Naive thymus-derived CD4-positive, alpha-beta T cell (primary cell): ENCODE data around the gene DCAF11. TPM values are rescaled to one million over a fixed set of nuclear protein-coding genes. Genes with fewer than 3 reads are reported as not detected.

Experiments
- ATAC-seq: fragments of 150-1000 bp; cut with Tn5 transposase; 2 replicates; pipeline ENCODE4 v1.10.0; 2021; ENCODE audit warnings: mild to moderate bottlenecking, moderate library complexity
- CTCF ChIA-PET: fragments of 350-600 bp; sonication (Branson Sonifier 250); formaldehyde crosslinking; loops from one replicate; lab custom pipeline; 2021; ENCODE audit warnings: antibody characterized with exemption; lab: Charles Lee
- POLR2A ChIA-PET: fragments of 350-600 bp; sonication (Branson Sonifier 250); formaldehyde crosslinking; loops from one replicate; lab custom pipeline; 2021; ENCODE audit warnings: antibody characterized with exemption, inconsistent platforms; lab: Charles Lee
- DNase-seq, 9 donors: peaks; one replicate each; pipeline versions ENCODE4 v3.0.0 to v3.0.0-alpha.2; 2020 to 2022; ENCODE audit warnings: mixed read lengths in 1 of 9
- H3K27ac ChIP-seq: one replicate; pipeline ENCODE4 v1.7.0; 2013; ENCODE audit warnings: mild to moderate bottlenecking, low read depth, low read length, moderate library complexity
- H3K27me3 ChIP-seq, 2 donors: one replicate each; pipeline ENCODE4 v1.7.0; 2013; ENCODE audit warnings: low read length in 2 of 2, mild to moderate bottlenecking in 2 of 2, moderate library complexity in 2 of 2; ENCODE audit not compliant: control insufficient read depth in 2 of 2, insufficient read depth in 2 of 2
- H3K36me3 ChIP-seq, 3 experiments: 1 replicate in 2 of 3; 2 replicates in 1 of 3; pipeline ENCODE4 v1.7.0; 2013; ENCODE audit warnings: low read length in 3 of 3, mild to moderate bottlenecking in 3 of 3, moderate library complexity in 1 of 3; ENCODE audit not compliant: insufficient read depth in 3 of 3, control insufficient read depth in 2 of 3
- H3K4me1 ChIP-seq, 2 donors: one replicate each; pipeline ENCODE4 v1.7.0; 2013; ENCODE audit warnings: low read length in 2 of 2, mild to moderate bottlenecking in 2 of 2, moderate library complexity in 1 of 2; ENCODE audit not compliant: control insufficient read depth in 2 of 2, insufficient read depth in 2 of 2
- H3K4me3 ChIP-seq: 2 replicates; pipeline ENCODE4 v1.7.0; 2013; ENCODE audit warnings: mild to moderate bottlenecking, low read length
- H3K9me3 ChIP-seq, 3 experiments: 1 replicate in 2 of 3; 2 replicates in 1 of 3; pipeline ENCODE4 v1.7.0; 2013; ENCODE audit warnings: low read length in 3 of 3; ENCODE audit not compliant: control insufficient read depth in 2 of 3
- H3K27ac Mint-ChIP-seq, 9 donors: one replicate each; pipeline ENCODE4 v1.8.0; 2020 to 2022; ENCODE audit warnings: mixed read lengths in 9 of 9, mild to moderate bottlenecking in 8 of 9, moderate library complexity in 5 of 9, inconsistent platforms in 2 of 9
- H3K27me3 Mint-ChIP-seq, 5 donors: one replicate each; pipeline ENCODE4 v1.8.0; 2021 to 2022; ENCODE audit warnings: mixed read lengths in 5 of 5, mild to moderate bottlenecking in 1 of 5
- H3K36me3 Mint-ChIP-seq, 5 donors: one replicate each; pipeline ENCODE4 v1.8.0; 2020 to 2022; ENCODE audit warnings: mixed read lengths in 5 of 5, mild to moderate bottlenecking in 3 of 5, inconsistent platforms in 1 of 5
- H3K4me1 Mint-ChIP-seq, 7 donors: one replicate each; pipeline ENCODE4 v1.8.0; 2020 to 2022; ENCODE audit warnings: mixed read lengths in 7 of 7, mild to moderate bottlenecking in 3 of 7, inconsistent platforms in 1 of 7
- H3K4me3 Mint-ChIP-seq, 10 donors: one replicate each; pipeline ENCODE4 v1.8.0; 2020 to 2022; ENCODE audit warnings: mild to moderate bottlenecking in 10 of 10, mixed read lengths in 10 of 10, moderate library complexity in 6 of 10, inconsistent platforms in 2 of 10
- H3K9me3 Mint-ChIP-seq, 11 donors: one replicate each; pipeline ENCODE4 v1.8.0; 2020 to 2022; ENCODE audit warnings: mixed read lengths in 11 of 11, mild to moderate bottlenecking in 4 of 11, inconsistent platforms in 1 of 11, moderate library complexity in 1 of 11
- intact Hi-C, 2 donors: fragments of 100-400 bp; cut with micrococcal nuclease; formaldehyde crosslinking; loops; one replicate each; pipeline ENCODE4 v1.15.1; 2023
- polyA plus RNA-seq, 2 donors: library from polyadenylated mRNA; unstranded; fragments of 300-500 nt; fragmentation: Illumina TruSeq; gene quantifications; one replicate each; pipeline ENCODE4 v1.2.3, GENCODE V29; 2021
- total RNA-seq, 6 experiments: library from RNA in 5 of 6; stranded (reverse) in 5 of 6; gene quantifications; 1 replicate in 5 of 6; 2 replicates in 1 of 6; pipeline ENCODE4 v1.2.3 and lab custom pipeline; 2021 to 2026

The DCAF11 gene
- total and polyA plus RNA-seq, 7 experiments from 2014 or later, result 69.1 to 97.0 (median 83.3) TPM

- Mint-ChIP-seq H3K27ac (no peak overlapping the region), H3K4me3 (no peak overlapping the region), H3K4me1 (peaks cover 6 to 20% (median 15%) of the 10 kb centered on the region in 7 donors), H3K36me3 (no peaks in the 10 kb centered on the region), H3K9me3 (no peaks in the 10 kb centered on the region), H3K27me3 (peaks cover 0 to 3% (median 0%) of the 10 kb centered on the region in 5 donors)
- Histone ChIP-seq H3K9me3 (no peaks in the 10 kb centered on the region), H3K4me1 (no peaks in the 10 kb centered on the region), H3K27me3 (no peaks in the 10 kb centered on the region), H3K27ac (no peak overlapping the region), H3K36me3 (no peaks in the 10 kb centered on the region), H3K4me3 (no peak overlapping the region)
- ATAC-seq (no peak), DNase-seq (no peak)
- POLR2A ChIA-PET, result no interaction called here
- intact Hi-C loops, result no loop called here
- CTCF ChIA-PET, result interaction anchor here (0.6 to 1.2 kb wide), 2 partner anchors 30 to 925 kb away, joined by 3 to 6 read pairs; no protein-coding TSS in a partner anchor
Observed at GRCh38 chr14:24088095-24088494, 26.5 kb upstream of the DCAF11 start.

- ATAC-seq, result no peak
- peaks cover 0 to 7% (median 0%) of the 10 kb centered on the region in 3 experiments for H3K36me3 ChIP-seq
- DNase-seq, result no peak
- H3K9me3 ChIP-seq, result no peaks in the 10 kb centered on the region
- H3K27ac ChIP-seq, result no peak overlapping the region
- no peaks in the 10 kb centered on the region for H3K27me3 Mint-ChIP-seq
- ChIA-PET CTCF (interaction anchor here (0.8 to 9.4 kb wide), 9 partner anchors 9 to 121 kb away, joined by 3 to 165 read pairs (median 6); no protein-coding TSS in a partner anchor), POLR2A (interaction anchor here (0.8 to 9.1 kb wide), 5 partner anchors 9 to 38 kb away, joined by 3 to 85 read pairs (median 50); partner anchors contain the start of genes CARMIL3, DCAF11 and NRL)
- peaks cover 0 to 6% of the 10 kb centered on the region in 2 donors for H3K4me1 ChIP-seq
- no peaks in the 10 kb centered on the region for H3K27me3 ChIP-seq
- intact Hi-C loops, result loop anchor here (1.0 to 5.0 kb wide), 6 partner anchors 9 to 458 kb away; partner anchors contain the start of gene IRF9 (in 1 of the 2)
- peaks cover 0 to 3% (median 0%) of the 10 kb centered on the region in 5 donors for H3K36me3 Mint-ChIP-seq
- no peak overlapping the region for H3K4me3 Mint-ChIP-seq
- no peaks in the 10 kb centered on the region for H3K9me3 Mint-ChIP-seq
- peak overlapping the region in 1 of 9 donors; percentile 48 for H3K27ac Mint-ChIP-seq
- peaks cover 14 to 30% (median 23%) of the 10 kb centered on the region in 7 donors for H3K4me1 Mint-ChIP-seq
- no peak overlapping the region for H3K4me3 ChIP-seq
Observed at GRCh38 chr14:24089890-24090289, 24.7 kb upstream of the DCAF11 start.

- Histone ChIP-seq H3K36me3 (peaks cover 0 to 7% (median 0%) of the 10 kb centered on the region in 3 experiments), H3K4me1 (peaks cover 6 to 16% of the 10 kb centered on the region in 2 donors), H3K9me3 (no peaks in the 10 kb centered on the region), H3K4me3 (no peak overlapping the region), H3K27ac (no peak overlapping the region), H3K27me3 (no peaks in the 10 kb centered on the region)
- Mint-ChIP-seq H3K27ac (peak overlapping the region in 6 of 9 donors; percentile 78 to 97 (median 92)), H3K27me3 (no peaks in the 10 kb centered on the region), H3K4me3 (peak overlapping the region in 6 of 10 donors; percentile 3 to 99 (median 94)), H3K4me1 (peaks cover 28 to 47% (median 41%) of the 10 kb centered on the region in 7 donors), H3K36me3 (peaks cover 0 to 19% (median 0%) of the 10 kb centered on the region in 5 donors), H3K9me3 (no peaks in the 10 kb centered on the region)
- no peak for DNase-seq
- CTCF ChIA-PET, result interaction anchor here (0.7 to 9.4 kb wide), 5 partner anchors 12 to 401 kb away, joined by 3 to 165 read pairs (median 49); no protein-coding TSS in a partner anchor
- ATAC-seq, result no peak
- POLR2A ChIA-PET, result interaction anchor here (1.2 to 9.1 kb wide), 5 partner anchors 11 to 35 kb away, joined by 3 to 85 read pairs (median 50); partner anchors contain the start of genes DCAF11 and NRL
- intact Hi-C loops, result loop anchor here in 1 of 2 donors (5.0 kb wide), 1 partner anchor 460 kb away; no protein-coding TSS in a partner anchor
Observed at GRCh38 chr14:24092110-24092504, 22.5 kb upstream of the DCAF11 start.

GRCh38 chr14:24092505-24093206, 21.9 kb upstream of the DCAF11 start:
- ChIA-PET CTCF (interaction anchor here (0.7 to 9.4 kb wide), 6 partner anchors 12 to 402 kb away, joined by 3 to 165 read pairs (median 26); no protein-coding TSS in a partner anchor), POLR2A (interaction anchor here (1.2 to 9.1 kb wide), 5 partner anchors 11 to 35 kb away, joined by 3 to 85 read pairs (median 50); partner anchors contain the start of genes DCAF11 and NRL)
- H3K4me3 Mint-ChIP-seq, result peak overlapping the region; percentile 86 to 100 (median 98)
- Histone ChIP-seq H3K27ac (no peak overlapping the region), H3K27me3 (no peaks in the 10 kb centered on the region), H3K4me1 (peaks cover 6 to 16% of the 10 kb centered on the region in 2 donors), H3K4me3 (no peak overlapping the region), H3K9me3 (no peaks in the 10 kb centered on the region), H3K36me3 (peaks cover 0 to 7% (median 0%) of the 10 kb centered on the region in 3 experiments)
- no peaks in the 10 kb centered on the region for H3K9me3 Mint-ChIP-seq
- no peak for ATAC-seq
- no peak for DNase-seq
- peaks cover 0 to 19% (median 0%) of the 10 kb centered on the region in 5 donors for H3K36me3 Mint-ChIP-seq
- H3K27ac Mint-ChIP-seq, result peak overlapping the region; percentile 78 to 97 (median 89)
- H3K27me3 Mint-ChIP-seq, result no peaks in the 10 kb centered on the region
- intact Hi-C loops, result loop anchor here in 1 of 2 donors (5.0 kb wide), 1 partner anchor 460 kb away; no protein-coding TSS in a partner anchor
- H3K4me1 Mint-ChIP-seq, result peaks cover 28 to 47% (median 41%) of the 10 kb centered on the region in 7 donors

GRCh38 chr14:24093207-24093900, 21.2 kb upstream of the DCAF11 start:
- Mint-ChIP-seq H3K4me1 (peaks cover 28 to 47% (median 41%) of the 10 kb centered on the region in 7 donors), H3K4me3 (peak overlapping the region; percentile 86 to 100 (median 98)), H3K36me3 (peaks cover 0 to 19% (median 0%) of the 10 kb centered on the region in 5 donors), H3K27ac (peak overlapping the region; percentile 84 to 97 (median 92)), H3K27me3 (no peaks in the 10 kb centered on the region), H3K9me3 (no peaks in the 10 kb centered on the region)
- H3K27me3 ChIP-seq, result no peaks in the 10 kb centered on the region
- peaks cover 6 to 16% of the 10 kb centered on the region in 2 donors for H3K4me1 ChIP-seq
- H3K9me3 ChIP-seq, result no peaks in the 10 kb centered on the region
- peak overlapping the region; percentile 91 for H3K4me3 ChIP-seq
- DNase-seq (no peak), ATAC-seq (no peak)
- ChIA-PET POLR2A (interaction anchor here (0.7 to 9.1 kb wide), 10 partner anchors 12 to 998 kb away, joined by 3 to 85 read pairs (median 6); partner anchors contain the start of genes ACIN1, C14orf119, CARMIL3 and DCAF11), CTCF (interaction anchor here (0.8 to 9.4 kb wide), 6 partner anchors 12 to 68 kb away, joined by 3 to 165 read pairs (median 28); partner anchors contain the start of gene IRF9)
- H3K27ac ChIP-seq, result peak overlapping the region; percentile 92
- intact Hi-C loops, result loop anchor here in 1 of 2 donors (5.0 kb wide), 1 partner anchor 461 kb away; no protein-coding TSS in a partner anchor
- peaks cover 0 to 11% (median 0%) of the 10 kb centered on the region in 3 experiments for H3K36me3 ChIP-seq
